Stimulated activated CD8-positive, alpha-beta memory T cell treated with anti-CD3 and anti-CD28 coated beads, Interleukin-15, amount 100 ng/mL, for 24 hours (primary cell): Measurements from ENCODE around the gene COTL1.
A peak's percentile ranks its signal among the peaks of the same experiment; 100 is the strongest.

Source experiments
- DNase-seq: peaks from one replicate; pipeline ENCODE4 v3.0.0-alpha.2; 2020; ENCODE audit warnings: low read depth

Gene COTL1

GRCh38 chr16:84596161-84596560, 21.7 kb downstream of the COTL1 start:
- no peak for DNase-seq

DNA sequence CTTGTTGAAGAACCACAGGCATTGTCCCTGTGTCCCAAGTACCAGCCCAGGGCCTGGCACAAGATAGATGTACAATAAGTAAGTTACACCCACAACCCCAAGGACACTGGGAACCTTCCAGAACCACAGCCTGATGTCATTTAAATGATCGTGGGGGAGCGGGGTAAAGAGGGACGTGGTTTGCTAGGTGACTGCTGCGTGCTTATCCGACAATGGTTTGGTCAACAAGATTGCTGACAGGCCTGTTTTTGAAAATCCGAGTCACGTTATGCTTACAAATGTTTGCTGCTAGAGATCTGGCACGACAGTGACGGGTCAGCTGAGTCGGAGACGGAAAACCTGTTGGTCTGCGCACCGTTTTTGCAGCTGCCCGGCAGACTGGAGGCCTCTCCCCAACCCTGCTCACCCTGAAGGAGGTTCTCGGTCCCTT, 22.8 kb downstream of the COTL1 start:
- no peak for DNase-seq

DNA sequence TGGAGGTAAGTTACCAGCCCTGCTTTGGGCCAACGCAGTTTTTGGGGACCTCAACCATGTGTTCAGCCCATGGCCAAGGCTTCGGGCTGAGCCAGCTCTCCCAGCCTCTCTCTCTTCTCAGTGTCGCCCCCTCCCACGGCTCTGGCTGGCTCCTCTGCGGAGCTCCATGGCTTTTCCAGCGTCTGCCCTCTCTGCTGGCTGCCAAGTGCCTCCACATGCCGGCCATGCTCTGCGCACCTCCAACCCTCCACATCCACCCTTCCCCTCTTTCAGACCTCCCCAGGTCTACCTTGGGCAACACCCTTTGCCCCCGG, 23.2 kb downstream of the COTL1 start:
- DNase-seq: no peak

GRCh38 chr16:84593825-84594724, 23.8 kb downstream of the COTL1 start:
- peak; percentile 27 for DNase-seq

GRCh38 chr16:84592718-84593117, 25.2 kb downstream of the COTL1 start:
- DNase-seq: no peak

DNA sequence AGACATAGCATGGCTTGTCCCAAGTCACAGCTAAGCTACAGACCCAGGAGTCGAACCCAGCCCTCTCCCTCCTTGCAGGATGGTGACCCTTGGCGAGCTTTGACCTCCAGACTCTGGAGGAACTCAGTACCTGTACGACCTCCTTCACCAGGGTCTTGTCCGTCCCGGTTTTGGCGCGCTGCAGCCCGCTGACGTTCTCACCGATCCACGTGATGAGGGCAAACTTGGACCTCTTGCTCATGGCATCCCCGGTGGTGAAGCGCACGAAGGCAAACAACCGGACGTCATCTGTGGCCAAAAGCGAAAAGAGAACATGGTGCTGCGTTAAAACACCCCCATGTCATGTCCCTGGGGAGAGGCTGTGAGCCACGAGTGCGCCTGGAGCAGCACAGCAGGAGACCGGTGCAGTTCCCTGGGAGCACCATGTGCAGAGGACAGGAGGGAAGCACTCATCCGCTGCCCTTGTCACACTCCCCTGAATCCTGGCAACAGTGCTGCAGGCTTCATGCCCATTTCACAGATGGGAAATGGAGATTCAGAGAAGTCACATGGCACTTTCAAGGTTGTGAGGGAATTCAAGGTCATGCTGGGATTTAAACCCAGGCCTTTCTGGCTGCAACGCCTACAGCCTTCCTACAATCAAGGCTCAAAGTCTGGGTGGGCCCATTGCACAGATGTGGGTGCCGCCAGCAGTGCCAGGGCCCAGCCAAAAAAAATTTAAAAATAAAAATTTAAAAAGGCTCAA, 27.7 kb downstream of the COTL1 start:
- DNase-seq: no peak

- DNase-seq: no peak
Observed at GRCh38 chr16:84588991-84589390, 28.9 kb downstream of the COTL1 start.

- no peak for DNase-seq
Observed at GRCh38 chr16:84585886-84586285, 32.0 kb downstream of the COTL1 start.

DNA sequence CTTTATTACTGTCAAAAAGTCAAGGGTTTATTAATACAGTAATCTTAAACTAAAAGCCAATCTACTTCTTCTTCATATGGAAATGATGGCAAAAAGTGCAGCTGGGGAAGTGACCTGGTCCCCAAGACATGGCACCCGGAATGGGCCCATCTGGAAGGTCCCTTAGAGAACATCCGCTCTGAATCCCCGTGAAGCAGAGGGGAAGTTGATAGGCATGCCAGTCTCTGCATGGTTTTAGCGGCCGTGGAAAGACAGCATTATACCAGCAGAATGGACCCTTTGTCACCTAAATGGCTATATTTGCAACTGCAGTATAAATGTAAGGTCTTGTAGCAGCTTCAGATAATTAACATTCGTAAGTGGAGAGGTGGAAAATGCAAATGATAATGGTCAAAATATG, 32.4 kb downstream of the COTL1 start:
- no peak for DNase-seq

DNA sequence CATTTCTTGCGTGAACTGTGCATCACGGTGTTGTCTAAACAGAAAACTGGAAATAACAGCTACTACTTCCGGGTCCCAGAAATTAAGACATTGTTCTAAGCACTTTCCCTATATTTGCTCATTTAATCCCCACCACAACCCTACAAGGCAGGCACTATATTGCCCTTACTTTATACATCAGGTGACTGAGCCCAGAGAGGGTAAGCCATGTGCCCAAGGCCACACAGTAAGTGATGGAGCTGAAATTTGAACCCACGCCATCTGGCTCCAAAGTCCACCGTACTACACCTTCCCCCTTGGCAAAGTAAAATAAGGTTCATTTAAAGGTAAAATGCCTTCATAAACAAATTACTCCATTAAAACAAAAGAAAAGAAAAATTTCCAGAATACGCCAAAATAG, 33.2 kb downstream of the COTL1 start:
- DNase-seq: no peak

DNA sequence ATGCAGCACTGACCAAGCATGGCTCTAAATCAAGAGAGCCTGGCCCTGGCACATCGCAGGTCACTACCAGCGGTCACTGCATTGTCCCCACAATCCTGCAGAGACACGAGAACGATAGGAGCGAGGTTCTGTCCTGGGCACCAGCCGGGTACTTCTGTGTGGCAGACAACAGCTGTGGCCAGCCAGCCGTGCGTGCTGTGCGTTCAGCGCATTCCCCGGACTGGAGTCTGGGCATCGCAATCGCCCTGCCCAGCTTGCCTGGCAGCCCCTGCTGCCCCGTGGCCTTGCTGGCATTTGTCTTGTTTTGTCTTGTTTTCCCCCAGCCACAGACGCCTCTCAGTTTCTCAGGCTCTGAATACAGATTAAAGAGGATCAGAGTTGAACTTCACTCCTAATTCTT, 33.9 kb downstream of the COTL1 start:
- no peak for DNase-seq

GRCh38 chr16:84582958-84583516, 34.8 kb downstream of the COTL1 start:
- DNase-seq: no peak

GRCh38 chr16:84581158-84581557, 36.7 kb downstream of the COTL1 start:
- DNase-seq: no peak

GRCh38 chr16:84579936-84580335, 37.9 kb downstream of the COTL1 start:
- no peak for DNase-seq

GRCh38 chr16:84578538-84579126, 39.2 kb downstream of the COTL1 start:
- DNase-seq: no peak

DNA sequence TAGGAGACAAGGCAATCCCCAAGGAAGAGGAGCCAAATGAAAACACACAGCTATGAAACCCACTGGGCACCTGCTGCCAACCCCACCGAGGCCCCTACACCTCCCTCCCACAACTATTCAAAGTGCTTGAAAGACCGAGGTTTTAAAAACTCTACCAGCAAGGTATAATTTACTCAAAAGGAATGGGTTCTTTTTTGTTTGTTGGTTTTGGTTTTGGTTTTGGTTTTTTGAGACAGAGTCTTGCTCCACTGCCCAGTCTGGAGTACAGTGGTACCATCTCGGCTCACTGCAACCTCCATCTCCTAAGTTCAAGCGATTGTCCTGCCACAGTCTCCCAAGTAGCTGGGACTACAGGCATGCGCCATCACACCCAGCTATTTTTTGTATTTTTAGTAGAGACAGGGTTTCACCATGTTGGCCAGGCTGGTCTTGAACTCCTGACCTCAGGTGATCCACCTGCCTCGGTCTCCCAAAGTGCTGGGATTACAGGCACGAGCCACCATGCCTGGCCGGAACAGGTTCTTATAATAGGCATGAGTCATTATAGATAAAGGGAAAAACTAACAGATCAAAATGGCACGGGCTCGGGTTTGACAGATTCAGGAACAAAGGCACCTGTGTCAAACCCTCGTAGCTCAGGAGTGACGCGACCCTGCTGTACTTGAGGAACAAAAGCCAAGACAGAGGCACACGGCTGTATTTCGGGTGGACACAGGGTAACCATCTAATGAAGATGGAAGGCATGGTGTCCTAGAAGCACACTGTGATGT, 40.7 kb downstream of the COTL1 start:
- DNase-seq: no peak

- DNase-seq: no peak
Observed at GRCh38 chr16:84575914-84576313, 42.0 kb downstream of the COTL1 start.

- no peak for DNase-seq
Observed at GRCh38 chr16:84574191-84574590, 43.7 kb downstream of the COTL1 start.

DNA sequence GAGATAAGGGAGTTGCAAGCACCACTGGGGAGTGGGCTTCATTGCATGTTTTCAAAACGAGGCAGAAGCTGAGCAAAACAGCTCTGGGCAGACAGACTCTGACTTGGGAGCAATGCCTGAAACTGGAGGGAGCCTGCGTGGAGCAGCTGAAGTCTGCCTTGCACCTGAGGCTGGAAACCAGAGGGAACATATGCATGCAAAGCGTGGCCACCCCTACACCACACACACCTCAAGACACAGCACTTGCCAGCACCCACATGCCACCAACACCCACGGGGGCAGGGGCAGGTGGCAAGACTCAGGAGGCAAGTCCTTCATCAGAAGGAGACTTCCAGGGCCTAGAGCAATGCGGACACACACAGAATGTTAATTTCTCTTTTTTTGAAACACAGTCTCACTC, 45.8 kb downstream of the COTL1 start:
- DNase-seq: no peak

DNA sequence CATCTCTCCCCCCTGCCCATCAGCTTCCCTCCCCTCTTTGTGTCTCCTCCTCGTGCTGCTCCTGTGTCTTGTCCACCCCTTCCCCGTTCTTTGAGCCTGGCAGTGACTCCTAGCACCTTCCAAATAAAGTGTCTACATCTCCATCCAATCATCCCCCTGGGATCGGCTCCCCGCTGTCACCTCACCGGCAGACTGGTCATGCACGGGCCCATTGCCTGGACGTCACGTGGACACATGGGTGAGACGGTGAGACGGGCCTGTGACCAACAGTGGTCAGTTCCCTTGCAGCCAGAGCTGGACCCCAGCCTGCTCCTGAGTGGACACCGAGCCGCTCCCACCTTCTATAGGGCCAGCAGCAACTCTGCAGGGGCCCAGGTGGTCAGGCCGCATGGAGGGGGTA, 46.4 kb downstream of the COTL1 start:
- DNase-seq: no peak

GRCh38 chr16:84570739-84571403, 47.0 kb downstream of the COTL1 start:
- no peak for DNase-seq
